Measurements from ENCODE around the gene CUTA.

CUTA gene

DNA sequence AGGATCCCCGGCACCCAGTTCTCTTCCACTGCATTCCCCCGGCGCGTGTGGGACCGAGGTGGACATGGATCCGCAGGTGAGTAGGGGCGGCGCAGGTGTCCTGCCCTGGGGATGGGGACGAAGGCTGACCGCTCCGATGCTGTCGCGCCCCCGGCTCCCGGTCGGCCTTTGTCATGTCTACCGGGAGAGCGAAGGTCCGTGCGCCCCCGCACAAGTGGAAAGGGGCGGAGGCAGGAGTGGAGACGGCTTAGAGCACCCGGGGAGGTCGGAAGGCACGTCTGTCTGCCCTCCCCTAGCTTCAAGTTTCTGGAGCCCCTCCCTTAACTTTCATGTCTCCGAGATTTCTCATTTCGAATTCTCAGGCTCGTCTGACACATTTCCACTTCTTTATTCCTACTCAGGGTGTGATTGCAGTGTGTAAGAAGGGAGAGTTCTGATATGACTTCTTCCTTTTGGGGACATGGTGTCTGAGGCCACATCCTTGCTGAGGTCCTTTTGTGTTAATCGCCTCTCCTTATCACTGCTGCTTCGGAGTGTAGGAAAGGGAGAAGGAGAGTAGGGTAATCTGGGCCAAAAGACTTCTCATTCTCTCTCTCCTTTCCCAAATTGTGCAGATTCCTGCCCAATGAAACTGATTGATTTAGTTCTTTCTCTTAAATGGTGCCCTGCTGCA lies 25.8 kb downstream of the CUTA start (continued):
- TF ChIP-seq, protein P1, sequence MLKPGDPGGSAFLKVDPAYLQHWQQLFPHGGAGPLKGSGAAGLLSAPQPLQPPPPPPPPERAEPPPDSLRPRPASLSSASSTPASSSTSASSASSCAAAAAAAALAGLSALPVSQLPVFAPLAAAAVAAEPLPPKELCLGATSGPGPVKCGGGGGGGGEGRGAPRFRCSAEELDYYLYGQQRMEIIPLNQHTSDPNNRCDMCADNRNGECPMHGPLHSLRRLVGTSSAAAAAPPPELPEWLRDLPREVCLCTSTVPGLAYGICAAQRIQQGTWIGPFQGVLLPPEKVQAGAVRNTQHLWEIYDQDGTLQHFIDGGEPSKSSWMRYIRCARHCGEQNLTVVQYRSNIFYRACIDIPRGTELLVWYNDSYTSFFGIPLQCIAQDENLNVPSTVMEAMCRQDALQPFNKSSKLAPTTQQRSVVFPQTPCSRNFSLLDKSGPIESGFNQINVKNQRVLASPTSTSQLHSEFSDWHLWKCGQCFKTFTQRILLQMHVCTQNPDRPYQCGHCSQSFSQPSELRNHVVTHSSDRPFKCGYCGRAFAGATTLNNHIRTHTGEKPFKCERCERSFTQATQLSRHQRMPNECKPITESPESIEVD (tag by site-specific recombination; IDR thresholded peaks at IDR 0.05), result no peak
- TF ChIP-seq ZNF114 (tag by site-specific recombination; IDR thresholded peaks at IDR 0.05) (no peak), ZNF610 (tag by site-specific recombination; IDR thresholded peaks at IDR 0.05; ENCODE audit: borderline replicate concordance) (peak; percentile 51; the same call in 1 of the 2 replicates), SP3 (tag by site-specific recombination; IDR thresholded peaks at IDR 0.05) (no peak), ZNF529 (tag by site-specific recombination; IDR thresholded peaks at IDR 0.05; ENCODE audit: insufficient replicate concordance) (no peak), ZNF555 (tag by site-specific recombination; conservative IDR thresholded peaks at IDR 0.05) (no peak), ZNF792 (tag by site-specific recombination; IDR thresholded peaks at IDR 0.05) (no peak), KLF8 (tag by site-specific recombination; IDR thresholded peaks at IDR 0.05) (0 out of 2 replicates have a peak, but pooled peaks have one; percentile 76), OSR2 (tag by site-specific recombination; IDR thresholded peaks at IDR 0.05) (no peak), ZNF266 (tag by site-specific recombination; IDR thresholded peaks at IDR 0.05; ENCODE audit: low read depth) (no peak), GLI2 (tag by site-specific recombination; IDR thresholded peaks at IDR 0.05; ENCODE audit: borderline replicate concordance, low read depth) (no peak), BCL11A (tag by site-specific recombination; IDR thresholded peaks at IDR 0.05; ENCODE audit: low read depth) (0 out of 2 replicates have a peak, but pooled peaks have one; percentile 5), GLIS1 (tag by site-specific recombination; IDR thresholded peaks at IDR 0.05) (peak; percentile 62; the same call in 1 of the 2 replicates), ZFP41 (tag by site-specific recombination; IDR thresholded peaks at IDR 0.05; ENCODE audit: borderline replicate concordance) (no peak), ZBTB8A (tag by site-specific recombination; IDR thresholded peaks at IDR 0.05) (no peak), ZNF623 (tag by site-specific recombination; IDR thresholded peaks at IDR 0.05) (no peak), ZNF747 (tag by site-specific recombination; IDR thresholded peaks at IDR 0.05) (no peak), ZNF311 (tag by site-specific recombination; IDR thresholded peaks at IDR 0.05; ENCODE audit: borderline replicate concordance) (no peak), SCRT2 (tag by site-specific recombination; IDR thresholded peaks at IDR 0.05) (no peak)
- TF ChIP-seq, protein P2, sequence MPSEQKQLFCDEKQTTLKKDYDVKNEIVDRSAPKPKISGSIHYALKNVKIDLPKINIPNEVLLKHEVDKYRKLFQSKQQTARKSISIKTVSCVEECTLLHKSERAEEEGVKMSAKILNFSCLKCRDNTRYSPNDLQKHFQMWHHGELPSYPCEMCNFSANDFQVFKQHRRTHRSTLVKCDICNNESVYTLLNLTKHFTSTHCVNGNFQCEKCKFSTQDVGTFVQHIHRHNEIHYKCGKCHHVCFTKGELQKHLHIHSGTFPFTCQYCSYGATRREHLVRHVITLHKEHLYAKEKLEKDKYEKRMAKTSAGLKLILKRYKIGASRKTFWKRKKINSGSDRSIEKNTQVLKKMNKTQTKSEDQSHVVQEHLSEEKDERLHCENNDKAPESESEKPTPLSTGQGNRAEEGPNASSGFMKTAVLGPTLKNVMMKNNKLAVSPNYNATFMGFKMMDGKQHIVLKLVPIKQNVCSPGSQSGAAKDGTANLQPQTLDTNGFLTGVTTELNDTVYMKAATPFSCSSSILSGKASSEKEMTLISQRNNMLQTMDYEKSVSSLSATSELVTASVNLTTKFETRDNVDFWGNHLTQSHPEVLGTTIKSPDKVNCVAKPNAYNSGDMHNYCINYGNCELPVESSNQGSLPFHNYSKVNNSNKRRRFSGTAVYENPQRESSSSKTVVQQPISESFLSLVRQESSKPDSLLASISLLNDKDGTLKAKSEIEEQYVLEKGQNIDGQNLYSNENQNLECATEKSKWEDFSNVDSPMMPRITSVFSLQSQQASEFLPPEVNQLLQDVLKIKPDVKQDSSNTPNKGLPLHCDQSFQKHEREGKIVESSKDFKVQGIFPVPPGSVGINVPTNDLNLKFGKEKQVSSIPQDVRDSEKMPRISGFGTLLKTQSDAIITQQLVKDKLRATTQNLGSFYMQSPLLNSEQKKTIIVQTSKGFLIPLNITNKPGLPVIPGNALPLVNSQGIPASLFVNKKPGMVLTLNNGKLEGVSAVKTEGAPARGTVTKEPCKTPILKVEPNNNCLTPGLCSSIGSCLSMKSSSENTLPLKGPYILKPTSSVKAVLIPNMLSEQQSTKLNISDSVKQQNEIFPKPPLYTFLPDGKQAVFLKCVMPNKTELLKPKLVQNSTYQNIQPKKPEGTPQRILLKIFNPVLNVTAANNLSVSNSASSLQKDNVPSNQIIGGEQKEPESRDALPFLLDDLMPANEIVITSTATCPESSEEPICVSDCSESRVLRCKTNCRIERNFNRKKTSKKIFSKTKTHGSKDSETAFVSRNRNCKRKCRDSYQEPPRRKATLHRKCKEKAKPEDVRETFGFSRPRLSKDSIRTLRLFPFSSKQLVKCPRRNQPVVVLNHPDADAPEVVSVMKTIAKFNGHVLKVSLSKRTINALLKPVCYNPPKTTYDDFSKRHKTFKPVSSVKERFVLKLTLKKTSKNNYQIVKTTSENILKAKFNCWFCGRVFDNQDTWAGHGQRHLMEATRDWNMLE (tag by site-specific recombination; conservative IDR thresholded peaks at IDR 0.05; ENCODE audit: low read depth), result no peak
- TF ChIP-seq, protein P3, sequence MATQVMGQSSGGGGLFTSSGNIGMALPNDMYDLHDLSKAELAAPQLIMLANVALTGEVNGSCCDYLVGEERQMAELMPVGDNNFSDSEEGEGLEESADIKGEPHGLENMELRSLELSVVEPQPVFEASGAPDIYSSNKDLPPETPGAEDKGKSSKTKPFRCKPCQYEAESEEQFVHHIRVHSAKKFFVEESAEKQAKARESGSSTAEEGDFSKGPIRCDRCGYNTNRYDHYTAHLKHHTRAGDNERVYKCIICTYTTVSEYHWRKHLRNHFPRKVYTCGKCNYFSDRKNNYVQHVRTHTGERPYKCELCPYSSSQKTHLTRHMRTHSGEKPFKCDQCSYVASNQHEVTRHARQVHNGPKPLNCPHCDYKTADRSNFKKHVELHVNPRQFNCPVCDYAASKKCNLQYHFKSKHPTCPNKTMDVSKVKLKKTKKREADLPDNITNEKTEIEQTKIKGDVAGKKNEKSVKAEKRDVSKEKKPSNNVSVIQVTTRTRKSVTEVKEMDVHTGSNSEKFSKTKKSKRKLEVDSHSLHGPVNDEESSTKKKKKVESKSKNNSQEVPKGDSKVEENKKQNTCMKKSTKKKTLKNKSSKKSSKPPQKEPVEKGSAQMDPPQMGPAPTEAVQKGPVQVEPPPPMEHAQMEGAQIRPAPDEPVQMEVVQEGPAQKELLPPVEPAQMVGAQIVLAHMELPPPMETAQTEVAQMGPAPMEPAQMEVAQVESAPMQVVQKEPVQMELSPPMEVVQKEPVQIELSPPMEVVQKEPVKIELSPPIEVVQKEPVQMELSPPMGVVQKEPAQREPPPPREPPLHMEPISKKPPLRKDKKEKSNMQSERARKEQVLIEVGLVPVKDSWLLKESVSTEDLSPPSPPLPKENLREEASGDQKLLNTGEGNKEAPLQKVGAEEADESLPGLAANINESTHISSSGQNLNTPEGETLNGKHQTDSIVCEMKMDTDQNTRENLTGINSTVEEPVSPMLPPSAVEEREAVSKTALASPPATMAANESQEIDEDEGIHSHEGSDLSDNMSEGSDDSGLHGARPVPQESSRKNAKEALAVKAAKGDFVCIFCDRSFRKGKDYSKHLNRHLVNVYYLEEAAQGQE (tag by site-specific recombination; IDR thresholded peaks at IDR 0.05), result no peak
- TF ChIP-seq, protein P4, sequence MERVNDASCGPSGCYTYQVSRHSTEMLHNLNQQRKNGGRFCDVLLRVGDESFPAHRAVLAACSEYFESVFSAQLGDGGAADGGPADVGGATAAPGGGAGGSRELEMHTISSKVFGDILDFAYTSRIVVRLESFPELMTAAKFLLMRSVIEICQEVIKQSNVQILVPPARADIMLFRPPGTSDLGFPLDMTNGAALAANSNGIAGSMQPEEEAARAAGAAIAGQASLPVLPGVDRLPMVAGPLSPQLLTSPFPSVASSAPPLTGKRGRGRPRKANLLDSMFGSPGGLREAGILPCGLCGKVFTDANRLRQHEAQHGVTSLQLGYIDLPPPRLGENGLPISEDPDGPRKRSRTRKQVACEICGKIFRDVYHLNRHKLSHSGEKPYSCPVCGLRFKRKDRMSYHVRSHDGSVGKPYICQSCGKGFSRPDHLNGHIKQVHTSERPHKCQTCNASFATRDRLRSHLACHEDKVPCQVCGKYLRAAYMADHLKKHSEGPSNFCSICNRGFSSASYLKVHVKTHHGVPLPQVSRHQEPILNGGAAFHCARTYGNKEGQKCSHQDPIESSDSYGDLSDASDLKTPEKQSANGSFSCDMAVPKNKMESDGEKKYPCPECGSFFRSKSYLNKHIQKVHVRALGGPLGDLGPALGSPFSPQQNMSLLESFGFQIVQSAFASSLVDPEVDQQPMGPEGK (tag by site-specific recombination; IDR thresholded peaks at IDR 0.05), result peak; percentile 36; the same call in 1 of the 2 replicates
- TF ChIP-seq, protein P5, sequence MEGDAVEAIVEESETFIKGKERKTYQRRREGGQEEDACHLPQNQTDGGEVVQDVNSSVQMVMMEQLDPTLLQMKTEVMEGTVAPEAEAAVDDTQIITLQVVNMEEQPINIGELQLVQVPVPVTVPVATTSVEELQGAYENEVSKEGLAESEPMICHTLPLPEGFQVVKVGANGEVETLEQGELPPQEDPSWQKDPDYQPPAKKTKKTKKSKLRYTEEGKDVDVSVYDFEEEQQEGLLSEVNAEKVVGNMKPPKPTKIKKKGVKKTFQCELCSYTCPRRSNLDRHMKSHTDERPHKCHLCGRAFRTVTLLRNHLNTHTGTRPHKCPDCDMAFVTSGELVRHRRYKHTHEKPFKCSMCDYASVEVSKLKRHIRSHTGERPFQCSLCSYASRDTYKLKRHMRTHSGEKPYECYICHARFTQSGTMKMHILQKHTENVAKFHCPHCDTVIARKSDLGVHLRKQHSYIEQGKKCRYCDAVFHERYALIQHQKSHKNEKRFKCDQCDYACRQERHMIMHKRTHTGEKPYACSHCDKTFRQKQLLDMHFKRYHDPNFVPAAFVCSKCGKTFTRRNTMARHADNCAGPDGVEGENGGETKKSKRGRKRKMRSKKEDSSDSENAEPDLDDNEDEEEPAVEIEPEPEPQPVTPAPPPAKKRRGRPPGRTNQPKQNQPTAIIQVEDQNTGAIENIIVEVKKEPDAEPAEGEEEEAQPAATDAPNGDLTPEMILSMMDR (tag by site-specific recombination; IDR thresholded peaks at IDR 0.05), result no peak

Data from HEK293 (cell line).